ENCODE results near the gene GRM7.

DNA sequence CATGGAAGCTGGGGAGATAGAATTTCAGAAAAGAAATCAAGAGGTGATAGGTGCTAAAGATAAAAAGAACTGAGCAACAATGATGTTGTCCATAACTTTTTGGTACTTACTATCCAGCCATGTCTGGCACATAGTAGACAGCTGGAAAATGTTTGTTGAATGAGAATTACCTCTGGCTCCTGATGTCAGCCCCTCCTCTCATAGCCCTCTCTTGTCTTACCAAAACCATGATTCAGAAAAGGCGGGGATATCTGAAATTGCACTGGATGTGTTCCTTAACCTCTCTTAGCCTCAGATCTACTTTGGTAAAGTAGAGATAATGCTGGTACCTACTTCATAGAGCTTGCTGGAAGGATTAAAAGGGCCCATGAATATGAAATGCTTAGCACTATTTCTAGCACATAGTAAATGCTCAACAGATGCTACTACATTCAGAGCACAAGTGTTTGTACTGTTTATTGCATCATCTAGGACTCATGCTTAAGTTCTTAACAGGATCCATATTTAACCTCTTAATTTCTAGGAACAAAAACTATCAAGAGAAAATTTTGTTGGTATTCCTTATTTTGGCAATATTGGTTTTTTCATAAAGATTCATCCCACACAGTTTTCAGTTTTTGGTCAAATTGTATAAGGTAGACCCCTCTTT lies 859.9 kb downstream of the GRM7 start:
- TF ChIP-seq, protein P1, sequence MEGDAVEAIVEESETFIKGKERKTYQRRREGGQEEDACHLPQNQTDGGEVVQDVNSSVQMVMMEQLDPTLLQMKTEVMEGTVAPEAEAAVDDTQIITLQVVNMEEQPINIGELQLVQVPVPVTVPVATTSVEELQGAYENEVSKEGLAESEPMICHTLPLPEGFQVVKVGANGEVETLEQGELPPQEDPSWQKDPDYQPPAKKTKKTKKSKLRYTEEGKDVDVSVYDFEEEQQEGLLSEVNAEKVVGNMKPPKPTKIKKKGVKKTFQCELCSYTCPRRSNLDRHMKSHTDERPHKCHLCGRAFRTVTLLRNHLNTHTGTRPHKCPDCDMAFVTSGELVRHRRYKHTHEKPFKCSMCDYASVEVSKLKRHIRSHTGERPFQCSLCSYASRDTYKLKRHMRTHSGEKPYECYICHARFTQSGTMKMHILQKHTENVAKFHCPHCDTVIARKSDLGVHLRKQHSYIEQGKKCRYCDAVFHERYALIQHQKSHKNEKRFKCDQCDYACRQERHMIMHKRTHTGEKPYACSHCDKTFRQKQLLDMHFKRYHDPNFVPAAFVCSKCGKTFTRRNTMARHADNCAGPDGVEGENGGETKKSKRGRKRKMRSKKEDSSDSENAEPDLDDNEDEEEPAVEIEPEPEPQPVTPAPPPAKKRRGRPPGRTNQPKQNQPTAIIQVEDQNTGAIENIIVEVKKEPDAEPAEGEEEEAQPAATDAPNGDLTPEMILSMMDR (IDR thresholded peaks at IDR 0.05; ENCODE audit: poor library complexity), result no peak
- no peak for TF ChIP-seq EZH2 (IDR thresholded peaks at IDR 0.05; ENCODE audit: borderline replicate concordance)
